ENCODE measurements around the gene CCDC107.

Gene CCDC107

GRCh38 chr9:35651956-35652828 lies 5.9 kb upstream of the CCDC107 start:
- FAIRE-seq (no peak), DNase-seq (ENCODE audit: insufficient read length, low spot score) (no peak)
- TF ChIP-seq POLR2AphosphoS5 (IDR thresholded peaks at IDR 0.05; ENCODE audit: low read depth, low read length) (no peak), POU2F2 (IDR thresholded peaks at IDR 0.05; ENCODE audit: low read depth, low read length) (no peak), POLR2A (IDR thresholded peaks at IDR 0.05; ENCODE audit: low read depth, low read length) (no peak), SPI1 (IDR thresholded peaks at IDR 0.05; ENCODE audit: low read depth, low read length) (no peak), TAF1 (IDR thresholded peaks at IDR 0.05; ENCODE audit: low read depth, low read length) (no peak), PAX5 (IDR thresholded peaks at IDR 0.05; ENCODE audit: insufficient read depth, low read length, severe bottlenecking) (no peak)

DNA sequence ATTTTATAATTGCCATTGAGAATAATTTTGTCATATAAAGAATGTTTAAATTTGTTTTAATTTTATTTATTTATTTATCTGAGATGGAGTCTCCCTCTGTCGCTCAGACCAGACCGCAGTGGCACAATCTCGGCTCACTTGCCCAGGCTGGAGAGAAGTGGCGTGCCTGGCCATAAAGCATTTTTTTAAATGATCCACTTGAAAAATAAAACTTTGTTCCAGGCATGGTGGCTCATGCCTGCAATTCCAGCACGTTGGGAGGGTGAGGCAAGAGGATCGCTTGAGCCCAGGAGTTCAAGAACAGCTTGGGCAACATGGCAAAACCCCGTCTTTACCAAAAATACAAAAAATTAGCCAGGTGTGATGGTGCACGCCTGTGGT lies 5.3 kb upstream of the CCDC107 start:
- DNase-seq (ENCODE audit: insufficient read length, low spot score) (no peak), FAIRE-seq (no peak)
- no peak for TF ChIP-seq PAX5 (IDR thresholded peaks at IDR 0.05; ENCODE audit: insufficient read depth, low read length, severe bottlenecking)
- no peak for TF ChIP-seq TAF1 (IDR thresholded peaks at IDR 0.05; ENCODE audit: low read depth, low read length)
- TF ChIP-seq SPI1 (IDR thresholded peaks at IDR 0.05; ENCODE audit: low read depth, low read length) = no peak
- TF ChIP-seq POLR2A (IDR thresholded peaks at IDR 0.05; ENCODE audit: low read depth, low read length) = no peak
- TF ChIP-seq POU2F2 (IDR thresholded peaks at IDR 0.05; ENCODE audit: low read depth, low read length) = no peak
- no peak for TF ChIP-seq POLR2AphosphoS5 (IDR thresholded peaks at IDR 0.05; ENCODE audit: low read depth, low read length)

DNA sequence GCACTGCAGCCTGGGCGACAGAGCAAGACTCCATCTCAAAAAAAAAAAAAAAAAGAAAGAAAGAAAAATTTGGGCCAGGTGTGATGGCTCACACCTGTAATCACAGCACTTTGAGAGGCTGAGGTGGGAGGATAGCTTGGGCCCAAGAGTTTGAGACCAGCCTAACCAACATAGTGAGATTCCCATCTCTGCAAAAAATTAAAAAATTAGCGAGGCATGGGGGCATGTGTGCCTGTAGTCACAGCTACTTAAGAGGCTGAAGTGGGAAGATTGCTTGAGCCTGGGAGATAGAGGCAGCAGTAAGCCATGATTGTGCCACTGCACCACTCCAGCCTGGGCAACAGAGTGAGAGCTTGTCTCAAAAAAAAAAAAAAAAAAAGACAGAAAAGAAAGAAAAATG lies 4.5 kb upstream of the CCDC107 start:
- TF ChIP-seq POLR2AphosphoS5 (IDR thresholded peaks at IDR 0.05; ENCODE audit: low read depth, low read length) (no peak), TAF1 (IDR thresholded peaks at IDR 0.05; ENCODE audit: low read depth, low read length) (no peak), PAX5 (IDR thresholded peaks at IDR 0.05; ENCODE audit: insufficient read depth, low read length, severe bottlenecking) (no peak), POLR2A (IDR thresholded peaks at IDR 0.05; ENCODE audit: low read depth, low read length) (no peak), POU2F2 (IDR thresholded peaks at IDR 0.05; ENCODE audit: low read depth, low read length) (no peak), SPI1 (IDR thresholded peaks at IDR 0.05; ENCODE audit: low read depth, low read length) (no peak)
- DNase-seq (ENCODE audit: insufficient read length, low spot score) (no peak), FAIRE-seq (no peak)

- no peak for DNase-seq (ENCODE audit: insufficient read length, low spot score)
- no peak for FAIRE-seq
- TF ChIP-seq SPI1 (IDR thresholded peaks at IDR 0.05; ENCODE audit: low read depth, low read length) = no peak
- no peak for TF ChIP-seq POU2F2 (IDR thresholded peaks at IDR 0.05; ENCODE audit: low read depth, low read length)
- no peak for TF ChIP-seq TAF1 (IDR thresholded peaks at IDR 0.05; ENCODE audit: low read depth, low read length)
- no peak for TF ChIP-seq POLR2A (IDR thresholded peaks at IDR 0.05; ENCODE audit: low read depth, low read length)
- no peak for TF ChIP-seq POLR2AphosphoS5 (IDR thresholded peaks at IDR 0.05; ENCODE audit: low read depth, low read length)
These were observed 1.7 kb upstream of the CCDC107 start for GRCh38 chr9:35656348-35656747.

DNA sequence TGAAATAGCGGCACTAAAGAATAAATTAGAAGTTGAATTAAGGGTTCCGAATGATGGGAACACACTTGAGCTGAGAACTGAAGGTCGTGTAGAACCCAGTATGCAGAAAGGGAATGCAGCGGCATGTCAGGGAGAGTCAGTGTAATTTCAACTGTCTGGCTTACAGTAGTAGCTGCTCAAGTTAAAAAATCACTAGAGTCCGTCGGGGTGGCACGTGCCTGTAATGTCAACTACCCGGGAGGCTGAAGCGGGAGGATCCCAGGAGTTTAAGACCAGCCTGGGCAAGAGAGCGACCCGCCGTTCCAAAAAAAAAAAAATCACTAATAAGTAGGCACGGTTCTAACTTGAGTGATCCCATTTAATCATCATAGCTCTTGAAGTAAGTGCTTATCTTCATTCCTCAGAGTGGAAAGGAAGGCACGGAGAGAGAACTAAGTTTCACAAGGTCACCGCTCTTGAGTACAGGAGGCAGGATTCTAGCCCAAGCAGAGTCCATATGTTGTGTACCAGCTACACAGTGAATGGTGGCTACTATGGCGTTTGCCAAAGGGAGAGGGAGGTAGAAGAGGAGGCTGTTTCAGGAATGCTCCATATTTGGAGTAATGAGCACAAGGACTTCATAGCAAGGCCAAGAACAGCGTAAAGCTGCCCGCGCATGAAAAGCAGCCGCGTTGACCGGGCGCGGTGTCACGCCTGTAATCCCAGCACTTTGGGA lies 1.1 kb upstream of the CCDC107 start:
- no peak for DNase-seq (ENCODE audit: insufficient read length, low spot score)
- no peak for TF ChIP-seq SPI1 (IDR thresholded peaks at IDR 0.05; ENCODE audit: low read depth, low read length)
- no peak for TF ChIP-seq POU2F2 (IDR thresholded peaks at IDR 0.05; ENCODE audit: low read depth, low read length)
- no peak for TF ChIP-seq TAF1 (IDR thresholded peaks at IDR 0.05; ENCODE audit: low read depth, low read length)
- TF ChIP-seq PAX5 (IDR thresholded peaks at IDR 0.05; ENCODE audit: insufficient read depth, low read length, severe bottlenecking) = no peak
- no peak for TF ChIP-seq POLR2AphosphoS5 (IDR thresholded peaks at IDR 0.05; ENCODE audit: low read depth, low read length)
- TF ChIP-seq POLR2A (IDR thresholded peaks at IDR 0.05; ENCODE audit: low read depth, low read length) = no peak

DNA sequence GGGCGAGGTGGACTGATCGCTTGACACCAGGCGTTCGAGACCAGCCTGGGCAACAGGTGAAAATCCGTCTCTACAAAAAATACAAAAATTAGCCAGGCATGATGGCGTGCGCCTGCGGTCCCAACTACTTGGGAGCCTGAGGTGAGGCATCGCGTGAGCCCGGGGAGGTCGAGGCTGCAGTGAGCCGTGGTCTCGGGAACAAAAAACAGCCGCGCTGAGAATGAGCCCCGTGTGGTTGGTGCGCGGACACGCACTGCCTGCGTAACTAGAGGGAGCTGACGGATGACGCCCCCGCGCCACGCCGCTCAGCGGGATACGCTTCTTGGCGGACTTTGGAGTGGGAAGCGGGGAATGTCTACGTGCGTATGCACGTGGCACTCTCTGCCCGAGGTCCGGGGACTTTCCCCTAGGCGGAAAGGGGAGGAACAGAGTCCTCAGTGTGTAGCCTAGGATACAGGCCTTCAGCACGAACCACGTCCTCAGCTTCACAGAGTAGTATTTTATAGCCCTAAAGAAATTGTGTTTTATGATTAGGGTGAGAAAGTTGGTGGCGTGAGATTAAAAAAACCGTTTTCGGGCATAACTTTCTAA lies 451 bp upstream of the CCDC107 start, which contains the start of gene RMRP:
Gene RMRP, minus strand, starts transcription at position 474 of the 591 bp plus-strand sequence.
- no peak for FAIRE-seq
- DNase-seq (ENCODE audit: insufficient read length, low spot score) = peak; percentile 84
- TF ChIP-seq SPI1 (IDR thresholded peaks at IDR 0.05; ENCODE audit: low read depth, low read length) = peak; percentile 70
- no peak for TF ChIP-seq POLR2A (IDR thresholded peaks at IDR 0.05; ENCODE audit: low read depth, low read length)

More for the DNA sequence above, 1.1 kb upstream of the CCDC107 start:
- no peak for FAIRE-seq

DNA sequence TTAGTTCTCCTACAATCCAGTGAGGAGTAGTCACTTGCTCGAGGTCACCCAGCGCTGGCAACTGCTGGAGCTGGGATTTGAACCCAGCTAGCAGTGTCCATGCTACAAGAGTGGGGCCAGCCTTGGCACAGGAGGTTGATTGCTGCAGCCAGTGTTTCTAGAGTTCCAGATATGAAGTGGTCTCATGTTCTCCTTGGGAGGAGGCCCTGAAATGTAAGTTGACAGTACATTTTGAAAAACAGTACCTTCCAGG lies 802 bp downstream of the CCDC107 start:
- no peak for TF ChIP-seq POLR2AphosphoS5 (IDR thresholded peaks at IDR 0.05; ENCODE audit: low read depth, low read length)
- FAIRE-seq = no peak
- no peak for DNase-seq (ENCODE audit: insufficient read length, low spot score)

DNA sequence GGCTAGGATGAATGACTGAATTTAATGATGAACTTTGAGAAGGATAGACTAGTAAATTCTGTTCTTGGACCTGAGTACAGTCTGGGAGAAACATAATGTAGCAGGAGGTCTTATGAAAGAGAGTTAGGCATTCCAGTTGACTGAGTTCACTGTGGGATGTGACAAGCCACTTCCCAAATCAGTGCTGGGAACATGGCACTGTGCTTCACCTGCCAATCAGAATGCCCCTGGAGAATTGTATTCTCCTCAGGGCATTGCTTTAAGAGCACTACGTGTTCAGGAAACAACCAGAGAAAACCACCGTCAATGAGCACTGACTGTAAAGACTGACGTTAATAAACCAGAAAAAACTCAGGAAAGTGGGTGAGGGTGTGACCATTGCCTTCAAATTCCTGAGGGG lies 1.2 kb downstream of the CCDC107 start:
- DNase-seq (ENCODE audit: insufficient read length, low spot score) (no peak), FAIRE-seq (peak; percentile 35)
- no peak for TF ChIP-seq POU2F2 (IDR thresholded peaks at IDR 0.05; ENCODE audit: low read depth, low read length)
- no peak for TF ChIP-seq POLR2A (IDR thresholded peaks at IDR 0.05; ENCODE audit: low read depth, low read length)
- no peak for TF ChIP-seq POLR2AphosphoS5 (IDR thresholded peaks at IDR 0.05; ENCODE audit: low read depth, low read length)
- no peak for TF ChIP-seq SPI1 (IDR thresholded peaks at IDR 0.05; ENCODE audit: low read depth, low read length)
- TF ChIP-seq PAX5 (IDR thresholded peaks at IDR 0.05; ENCODE audit: insufficient read depth, low read length, severe bottlenecking) = no peak
- TF ChIP-seq TAF1 (IDR thresholded peaks at IDR 0.05; ENCODE audit: low read depth, low read length) = no peak

DNA sequence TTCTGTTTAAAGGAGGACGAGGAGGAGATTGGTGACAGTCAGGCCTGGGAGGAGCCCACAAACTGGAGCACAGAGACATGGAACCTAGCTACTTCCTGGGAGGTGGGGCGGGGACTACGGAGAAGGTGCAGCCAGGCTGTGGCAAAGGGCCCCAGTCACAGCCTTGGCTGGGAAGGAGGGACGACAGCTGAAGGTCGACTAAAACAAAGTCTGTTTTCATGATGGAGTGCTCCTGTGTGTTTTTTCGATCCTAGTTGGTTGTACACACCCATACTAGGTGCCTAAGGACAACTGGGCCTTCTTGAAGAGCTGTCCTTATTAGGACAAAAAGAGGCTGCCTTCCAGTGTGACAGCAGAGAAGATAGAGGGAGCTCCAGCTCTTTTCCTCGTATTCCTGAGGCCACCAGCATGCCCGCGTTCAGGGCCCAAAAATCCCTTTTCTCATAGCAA lies 2.9 kb downstream of the CCDC107 start:
- DNase-seq (ENCODE audit: insufficient read length, low spot score) (no peak), FAIRE-seq (no peak)
- TF ChIP-seq POLR2AphosphoS5 (IDR thresholded peaks at IDR 0.05; ENCODE audit: low read depth, low read length) (no peak), SPI1 (IDR thresholded peaks at IDR 0.05; ENCODE audit: low read depth, low read length) (no peak), POLR2A (IDR thresholded peaks at IDR 0.05; ENCODE audit: low read depth, low read length) (no peak), POU2F2 (IDR thresholded peaks at IDR 0.05; ENCODE audit: low read depth, low read length) (no peak), TAF1 (IDR thresholded peaks at IDR 0.05; ENCODE audit: low read depth, low read length) (no peak), PAX5 (IDR thresholded peaks at IDR 0.05; ENCODE audit: insufficient read depth, low read length, severe bottlenecking) (no peak)

All from GM12891 (cell line).